DMS 273 (cell line): ENCODE measurements around the gene OCA2.
"Not testable (repeated sequence)": the region's sequence is repeated elsewhere in the genome, so short reads cannot be mapped to it uniquely, and the experiment has no call there.

Source experiments
- DNase-seq: peaks from one replicate; lab custom pipeline; 2025; ENCODE audit not compliant: unreplicated experiment; lab: John Stamatoyannopoulos, UW

The OCA2 gene

DNA sequence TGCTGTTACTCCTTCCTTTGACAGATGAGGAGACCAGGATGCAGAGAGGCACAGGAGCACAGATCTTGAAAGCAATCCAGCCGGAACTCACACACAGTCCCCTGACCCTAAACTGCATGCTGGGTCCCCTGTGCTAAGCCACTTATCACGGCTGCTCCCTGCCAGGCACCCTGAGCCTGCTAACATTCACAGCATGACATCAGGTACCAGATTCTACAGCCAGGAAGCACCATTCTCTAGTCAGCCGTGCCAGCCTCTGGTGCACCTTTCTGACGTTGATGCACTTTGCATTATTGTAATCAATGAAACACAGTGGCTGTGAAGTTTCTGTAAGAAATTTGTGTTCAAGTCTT, 247.3 kb downstream of the OCA2 start:
- DNase-seq: no peak

DNA sequence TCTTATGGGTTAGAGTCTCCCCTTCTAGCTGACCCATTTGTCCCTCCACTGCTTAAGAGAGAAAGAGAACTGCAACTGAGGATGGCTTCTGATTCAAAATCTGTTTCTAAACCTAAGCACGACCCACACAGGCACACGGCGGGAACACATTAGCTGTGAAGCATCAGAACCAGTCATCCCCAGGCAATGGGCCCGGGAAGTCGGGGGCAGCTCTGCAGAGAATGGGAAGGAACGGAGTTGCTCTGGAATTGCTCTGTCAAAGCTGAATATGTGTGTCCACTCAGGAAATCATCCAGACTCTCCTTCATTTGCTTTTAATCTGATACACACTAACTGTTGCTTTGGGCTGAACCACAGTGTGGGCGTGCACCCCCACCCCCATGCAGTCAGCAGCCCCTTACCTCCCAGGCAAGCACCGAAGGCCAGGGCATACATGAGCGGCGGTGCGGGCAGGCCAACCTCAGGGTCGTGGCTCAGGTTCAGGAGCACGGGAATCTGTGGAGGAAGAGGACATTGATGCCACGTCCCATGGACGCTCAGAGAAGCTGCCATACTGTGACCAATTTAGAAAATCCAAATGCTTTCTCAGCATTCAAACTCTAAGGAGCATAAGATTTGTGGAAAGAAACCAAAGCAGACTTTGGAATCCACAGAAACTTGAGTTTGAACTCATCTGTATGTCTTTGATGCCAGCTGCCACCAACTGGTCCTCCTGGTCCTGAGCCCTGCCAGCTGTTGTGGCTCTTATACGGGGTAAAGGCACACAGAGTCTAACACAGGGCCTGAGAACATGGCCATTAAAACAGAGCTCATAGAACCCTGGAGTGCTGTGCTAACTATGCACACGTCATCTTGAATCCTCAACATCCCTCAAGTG, 247.9 kb downstream of the OCA2 start:
- no peak for DNase-seq

GRCh38 chr15:27850050-27850449, 249.1 kb downstream of the OCA2 start:
- no peak for DNase-seq

GRCh38 chr15:27848936-27849335, 250.2 kb downstream of the OCA2 start:
- DNase-seq: not testable (repeated sequence)

- DNase-seq: no peak
Observed at GRCh38 chr15:27847775-27848710, 251.1 kb downstream of the OCA2 start.

GRCh38 chr15:27846722-27847395, 252.3 kb downstream of the OCA2 start:
- DNase-seq: no peak

DNA sequence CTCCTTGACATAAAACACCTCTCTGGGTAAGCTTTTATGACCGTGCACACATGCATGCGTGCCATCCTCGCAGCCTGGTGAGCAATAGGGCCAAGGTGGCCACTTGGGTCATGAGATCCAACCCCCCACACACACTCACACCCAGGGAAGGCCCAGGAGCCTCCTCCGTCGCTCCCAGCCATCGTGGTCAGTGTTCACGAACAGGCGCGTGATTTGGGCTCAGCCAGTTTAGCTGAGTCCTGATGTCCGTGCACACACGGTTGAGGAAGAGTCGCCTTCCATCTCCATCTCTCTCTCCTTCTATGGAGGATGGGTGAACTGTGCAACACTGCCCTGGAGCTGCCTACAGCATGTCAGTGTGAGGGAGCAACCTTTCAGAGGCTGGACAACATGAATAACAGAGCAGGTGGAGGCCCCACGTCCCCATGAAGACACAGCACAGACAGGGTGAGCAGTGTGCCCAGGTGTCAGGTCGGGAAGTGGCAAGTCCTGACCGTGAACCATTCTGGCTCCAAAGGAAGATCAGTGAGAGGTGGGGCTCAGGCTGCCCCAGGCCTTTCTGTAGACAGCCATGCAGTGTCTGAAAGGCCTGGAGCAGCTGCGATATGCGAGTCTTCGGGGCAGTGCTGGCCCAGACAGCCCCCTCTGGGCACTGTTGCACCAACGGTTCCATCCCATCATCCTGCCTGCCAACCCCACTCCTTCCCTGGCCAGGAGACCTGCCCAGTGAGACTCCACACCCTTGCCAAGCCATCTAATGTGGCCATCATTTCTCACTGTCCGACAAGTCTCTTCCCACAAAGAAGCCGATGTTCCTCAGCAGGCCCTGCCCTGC, 253.4 kb downstream of the OCA2 start:
- DNase-seq: no peak

DNA sequence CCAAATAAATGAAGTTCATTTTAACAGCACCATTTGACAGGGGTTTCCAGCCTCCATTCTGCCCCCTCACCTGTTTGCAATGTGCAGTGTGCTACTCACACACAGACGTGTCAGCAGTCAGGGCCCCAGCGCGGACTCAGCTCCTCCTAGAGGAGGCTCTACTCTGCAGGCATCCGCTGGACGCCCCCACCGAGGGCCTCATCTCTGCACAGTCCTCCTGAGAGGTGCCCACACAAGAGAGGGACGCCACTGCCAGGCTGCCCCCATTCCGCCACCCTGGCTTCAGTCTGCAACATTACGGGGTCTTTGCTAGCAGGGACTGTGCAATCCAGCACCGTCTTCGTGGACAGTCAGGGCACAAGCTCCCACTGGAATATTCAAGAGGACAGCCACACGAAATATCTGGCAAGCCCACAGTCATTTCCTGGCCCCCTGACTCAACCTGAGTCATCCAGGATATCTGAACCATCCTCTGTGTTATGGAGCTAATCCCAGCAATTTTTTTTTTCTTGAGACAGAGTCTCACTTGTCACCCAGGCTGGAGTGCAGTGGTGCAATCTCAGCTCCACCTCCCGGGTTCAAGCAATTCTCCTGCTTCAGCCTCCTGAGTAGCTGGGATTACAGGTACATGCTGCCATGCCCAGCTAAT, 255.0 kb downstream of the OCA2 start:
- no peak for DNase-seq

DNA sequence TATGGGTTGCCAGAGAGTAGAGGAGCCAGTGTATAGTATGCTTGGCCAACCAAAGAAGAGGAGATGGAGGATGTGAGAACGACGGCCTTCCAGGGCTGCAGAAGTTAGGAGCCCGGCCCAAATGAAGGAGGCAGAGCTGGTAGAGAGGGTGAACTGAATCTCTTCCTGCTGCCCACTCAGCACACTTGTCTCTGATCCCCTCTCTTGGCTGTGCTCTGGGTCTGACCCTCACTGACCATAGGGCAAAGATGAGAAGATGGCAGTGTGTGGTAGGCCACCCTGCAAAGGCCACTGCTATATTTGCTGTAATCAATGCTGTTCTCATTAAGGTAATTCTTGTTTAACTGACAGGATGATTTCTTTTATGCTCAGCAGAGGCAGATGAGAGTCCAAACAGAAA, 256.0 kb downstream of the OCA2 start:
- no peak for DNase-seq

- DNase-seq: no peak
Observed at GRCh38 chr15:27842526-27842925, 256.6 kb downstream of the OCA2 start.

GRCh38 chr15:27835233-27835939, 263.7 kb downstream of the OCA2 start:
- DNase-seq: no peak

DNA sequence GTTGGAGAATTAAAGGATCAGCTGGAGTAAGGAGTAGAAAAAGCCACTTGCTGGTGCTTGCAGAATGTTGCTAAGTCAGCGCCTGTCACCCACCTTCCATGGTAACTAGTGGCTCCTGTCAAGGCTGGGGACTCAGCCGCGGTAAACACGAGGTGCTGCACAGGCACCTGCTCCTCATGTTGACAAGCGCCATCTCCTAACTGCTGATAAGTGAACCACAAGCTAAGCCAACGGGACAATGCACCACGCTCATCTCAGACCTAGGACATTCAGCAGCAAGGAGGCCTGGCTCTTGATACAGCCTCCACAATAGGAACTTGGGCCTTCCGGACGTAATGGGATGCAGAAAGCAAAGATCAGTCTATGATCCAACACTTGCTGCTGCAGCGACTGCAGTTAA, 264.4 kb downstream of the OCA2 start:
- DNase-seq: no peak

- DNase-seq: no peak
Observed at GRCh38 chr15:27833974-27834373, 265.1 kb downstream of the OCA2 start.

DNA sequence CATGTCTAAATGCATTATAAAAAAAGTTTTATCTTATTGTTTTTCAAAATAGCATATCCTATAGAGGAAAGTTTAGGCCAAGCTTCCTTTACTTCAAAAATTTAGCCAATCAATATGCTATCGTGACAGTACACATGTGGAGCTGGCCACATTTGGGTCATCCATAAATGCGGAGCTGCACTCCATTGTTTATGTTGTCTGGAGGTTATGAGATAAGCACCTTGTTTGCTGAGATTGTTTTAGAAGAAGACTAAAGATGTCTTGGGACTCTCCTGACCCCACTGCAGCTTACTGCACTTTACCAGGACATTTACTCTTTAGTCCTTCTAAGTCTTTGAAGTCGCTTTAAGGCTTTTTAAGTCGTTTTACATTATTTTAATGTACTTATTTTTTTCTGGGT, 265.9 kb downstream of the OCA2 start:
- no peak for DNase-seq

DNA sequence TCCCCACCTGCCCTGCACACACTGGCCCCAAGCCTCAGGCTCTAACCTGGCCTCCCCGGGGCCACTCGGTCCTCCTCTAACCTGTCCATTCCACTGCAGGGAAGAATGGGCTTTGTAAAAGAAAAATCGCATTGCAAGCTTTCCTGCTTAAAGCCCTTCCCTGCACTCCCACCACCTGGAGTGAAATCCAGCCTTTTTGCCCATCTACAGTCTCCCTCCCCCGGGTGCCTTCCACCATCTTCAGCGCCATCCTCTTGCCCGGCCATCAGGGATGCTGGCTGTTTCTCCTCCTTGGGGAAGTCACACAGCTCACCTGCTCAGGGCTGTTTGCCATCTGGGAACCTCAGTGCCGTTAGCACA, 266.9 kb downstream of the OCA2 start:
- DNase-seq: no peak

DNA sequence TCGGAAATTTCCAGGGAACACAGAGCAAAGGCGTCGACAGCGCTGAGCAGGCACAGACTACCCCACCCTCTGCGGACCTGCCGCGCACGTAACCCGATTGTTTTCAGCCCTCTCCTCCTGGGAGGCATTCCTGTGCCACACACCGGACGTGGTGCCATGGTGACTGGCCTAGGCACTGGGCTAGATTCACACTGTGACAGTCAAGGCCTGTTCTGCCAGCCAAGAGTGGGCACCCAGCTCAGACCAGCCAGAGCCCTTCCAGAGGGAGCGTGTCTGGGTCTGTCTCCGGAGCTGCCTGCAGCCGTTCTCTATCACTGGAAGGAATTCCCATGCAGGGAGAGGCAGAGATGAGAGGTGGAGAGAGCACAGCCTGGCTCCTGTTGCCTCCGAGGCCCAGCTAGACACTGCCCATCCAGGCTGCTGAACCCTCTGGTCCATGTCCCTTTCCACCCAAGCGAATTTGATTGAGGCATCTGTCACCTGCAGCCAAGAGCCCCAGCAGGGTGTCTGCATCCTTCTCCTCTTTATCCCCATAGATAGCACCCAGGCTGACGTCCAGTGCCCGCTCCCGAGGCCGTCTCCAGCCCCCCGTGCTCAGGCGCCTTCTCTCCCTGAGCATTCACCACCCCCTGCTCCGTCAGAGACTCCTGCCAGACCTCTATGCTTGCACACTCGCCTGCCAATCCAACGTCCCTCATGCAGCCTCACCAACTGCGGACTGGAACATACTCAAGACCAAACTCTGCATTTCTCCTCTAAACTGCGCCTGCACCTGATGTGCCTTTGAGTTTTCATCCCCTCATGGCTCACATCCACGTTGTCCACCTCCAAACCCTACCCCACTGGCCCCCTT, 267.5 kb downstream of the OCA2 start:
- no peak for DNase-seq

DNA sequence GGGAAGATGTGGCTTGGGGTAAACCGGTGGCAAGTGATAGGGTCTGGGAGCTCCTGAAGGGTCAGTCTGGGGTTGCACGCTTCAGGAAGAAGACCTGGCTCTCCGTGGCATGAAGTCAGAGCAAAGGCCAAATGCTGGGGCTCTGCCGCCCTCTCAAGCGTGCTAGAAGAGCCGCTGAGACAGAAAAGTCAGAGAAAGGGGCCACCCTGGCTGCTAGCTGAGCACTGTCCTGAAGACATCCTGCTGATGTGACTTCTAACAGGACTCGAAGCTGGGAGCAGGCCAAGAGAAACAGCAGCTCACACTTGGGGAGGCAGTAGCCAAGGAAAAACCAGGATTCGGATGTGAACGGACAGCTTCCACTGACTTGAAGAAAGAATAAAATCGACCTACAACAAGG, 270.4 kb downstream of the OCA2 start:
- DNase-seq: no peak

- DNase-seq: no peak
Observed at GRCh38 chr15:27826902-27827714, 272.0 kb downstream of the OCA2 start.
